Mesothelial cell of epicardium (in vitro differentiated cells): ENCODE measurements around the gene TOMM34. TPM values are rescaled to one million over a fixed set of nuclear protein-coding genes. Genes with fewer than 3 reads are reported as not detected.

Source experiments
- DNase-seq, 2 experiments: peaks; one replicate each; pipeline ENCODE4 v3.0.0; 2021; ENCODE audit warnings: low spot score in 2 of 2; ENCODE audit not compliant: unreplicated experiment in 2 of 2
- H3K27ac Mint-ChIP-seq: 2 replicates; pipeline ENCODE4 v1.8.0; 2021; ENCODE audit warnings: mixed read lengths
- H3K27me3 Mint-ChIP-seq: 2 replicates; pipeline ENCODE4 v1.8.0; 2021; ENCODE audit warnings: low read depth, mixed read lengths
- H3K36me3 Mint-ChIP-seq: 2 replicates; pipeline ENCODE4 v1.8.0; 2021; ENCODE audit warnings: mixed read lengths
- H3K4me1 Mint-ChIP-seq: 2 replicates; pipeline ENCODE4 v1.8.0; 2021; ENCODE audit warnings: mixed read lengths
- H3K4me3 Mint-ChIP-seq: 2 replicates; pipeline ENCODE4 v1.8.0; 2021; ENCODE audit warnings: mild to moderate bottlenecking, moderate library complexity, mixed read lengths
- H3K9me3 Mint-ChIP-seq: 2 replicates; pipeline ENCODE4 v1.8.0; 2021; ENCODE audit warnings: mixed read lengths
- total RNA-seq: library from RNA; stranded (reverse); gene quantifications from 3 replicates; pipeline ENCODE4 v1.2.1, GENCODE V29; 2021
- TF ChIP-seq, protein P1 (sequence below): fragments of 200-600 bp; sonication (generic); IDR thresholded peaks from one replicate; pipeline ENCODE4 v1.5.0; 2021; ENCODE audit warnings: antibody characterized with exemption; ENCODE audit not compliant: unreplicated experiment

TOMM34 gene
- total RNA-seq, 1 donor from 2014 or later, result 43.7 TPM

DNA sequence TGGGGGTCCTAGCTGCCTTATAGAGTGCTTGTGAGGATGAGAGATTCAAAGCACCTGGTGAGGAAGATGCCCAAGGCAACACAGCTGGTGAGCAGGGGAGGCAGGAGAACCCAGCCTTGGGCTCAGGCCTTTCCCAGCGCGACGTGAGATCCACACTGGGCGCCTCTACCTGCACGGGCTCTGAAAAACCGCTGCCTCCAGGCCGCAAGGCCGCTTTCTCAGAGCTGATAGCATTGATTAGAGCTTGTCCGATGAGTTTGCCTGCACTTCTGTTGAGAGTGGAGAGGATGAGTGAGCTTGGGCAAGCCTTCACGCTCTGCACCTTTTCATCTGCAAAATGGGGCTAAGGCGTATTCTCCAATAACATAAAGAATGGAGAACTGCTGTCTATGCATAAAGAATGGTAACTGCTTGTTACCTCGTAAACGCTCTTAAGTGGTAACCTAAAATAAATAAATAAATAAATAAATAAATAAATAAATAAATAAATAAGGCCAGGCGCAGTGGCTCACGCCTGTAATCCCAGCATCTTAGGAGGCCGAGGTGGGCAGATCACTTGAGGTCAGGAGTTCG lies 49.4 kb downstream of the TOMM34 start:
- TF ChIP-seq, protein P1, sequence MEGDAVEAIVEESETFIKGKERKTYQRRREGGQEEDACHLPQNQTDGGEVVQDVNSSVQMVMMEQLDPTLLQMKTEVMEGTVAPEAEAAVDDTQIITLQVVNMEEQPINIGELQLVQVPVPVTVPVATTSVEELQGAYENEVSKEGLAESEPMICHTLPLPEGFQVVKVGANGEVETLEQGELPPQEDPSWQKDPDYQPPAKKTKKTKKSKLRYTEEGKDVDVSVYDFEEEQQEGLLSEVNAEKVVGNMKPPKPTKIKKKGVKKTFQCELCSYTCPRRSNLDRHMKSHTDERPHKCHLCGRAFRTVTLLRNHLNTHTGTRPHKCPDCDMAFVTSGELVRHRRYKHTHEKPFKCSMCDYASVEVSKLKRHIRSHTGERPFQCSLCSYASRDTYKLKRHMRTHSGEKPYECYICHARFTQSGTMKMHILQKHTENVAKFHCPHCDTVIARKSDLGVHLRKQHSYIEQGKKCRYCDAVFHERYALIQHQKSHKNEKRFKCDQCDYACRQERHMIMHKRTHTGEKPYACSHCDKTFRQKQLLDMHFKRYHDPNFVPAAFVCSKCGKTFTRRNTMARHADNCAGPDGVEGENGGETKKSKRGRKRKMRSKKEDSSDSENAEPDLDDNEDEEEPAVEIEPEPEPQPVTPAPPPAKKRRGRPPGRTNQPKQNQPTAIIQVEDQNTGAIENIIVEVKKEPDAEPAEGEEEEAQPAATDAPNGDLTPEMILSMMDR, result no peak
- peak overlapping the region; percentile 50 for H3K27ac Mint-ChIP-seq
- peaks cover 11% of the 10 kb centered on the region for H3K4me1 Mint-ChIP-seq
- DNase-seq, result no peak
- peak overlapping the region; percentile 80 for H3K4me3 Mint-ChIP-seq
- H3K9me3 Mint-ChIP-seq, result no peaks in the 10 kb centered on the region
- H3K27me3 Mint-ChIP-seq, result no peaks in the 10 kb centered on the region
- peaks cover 18% of the 10 kb centered on the region for H3K36me3 Mint-ChIP-seq

DNA sequence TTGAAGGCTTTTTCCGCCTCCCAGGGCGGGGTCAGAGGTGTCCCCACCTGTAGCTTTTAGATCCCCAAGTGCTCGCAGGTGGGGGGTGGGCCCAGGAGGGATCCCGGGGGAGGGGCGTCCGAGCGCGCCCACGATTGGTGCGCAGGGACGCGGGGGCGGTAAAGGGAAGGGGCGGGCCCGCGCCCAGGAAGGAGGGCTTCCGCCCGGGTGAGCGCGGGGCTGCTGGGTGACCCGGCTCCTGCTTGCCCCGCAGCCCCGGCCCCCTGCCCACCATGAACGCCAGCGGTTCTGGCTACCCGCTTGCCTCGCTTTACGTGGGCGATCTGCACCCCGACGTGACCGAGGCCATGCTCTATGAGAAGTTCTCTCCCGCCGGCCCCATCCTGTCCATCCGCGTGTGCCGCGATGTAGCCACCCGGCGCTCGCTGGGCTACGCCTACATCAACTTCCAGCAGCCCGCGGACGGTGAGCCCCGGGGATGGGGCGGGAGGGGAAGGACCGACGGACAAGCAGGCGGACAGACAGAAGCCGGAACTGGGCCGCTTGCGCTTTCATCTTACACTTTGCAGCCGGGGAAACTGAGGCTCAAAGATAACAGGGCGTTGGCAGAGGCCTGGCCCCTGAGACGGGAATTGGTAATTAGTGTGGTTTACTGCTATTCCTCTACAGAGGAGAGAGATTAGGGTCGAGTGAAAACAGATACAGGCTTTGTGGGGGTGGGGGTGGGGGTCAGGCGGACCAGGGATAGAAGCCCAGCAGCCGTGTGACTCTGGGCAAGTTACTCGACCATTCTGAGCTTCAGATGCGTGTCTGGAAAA lies 50.1 kb downstream of the TOMM34 start, which contains the start of gene PABPC1L:
Gene PABPC1L, plus strand, starts transcription at position 189 of the 818 bp plus-strand sequence. Its CDS starts 84 bp downstream, at position 273.
- H3K27me3 Mint-ChIP-seq, result no peaks in the 10 kb centered on the region
- H3K4me1 Mint-ChIP-seq, result peaks cover 11% of the 10 kb centered on the region
- no peaks in the 10 kb centered on the region for H3K9me3 Mint-ChIP-seq
- peaks cover 21% of the 10 kb centered on the region for H3K36me3 Mint-ChIP-seq
- peak; percentile 41 to 62 for DNase-seq
- TF ChIP-seq, protein P1, result no peak
- H3K27ac Mint-ChIP-seq, result peak within 1 kb of the TSS; percentile 50
- peak within 1 kb of the TSS; percentile 80 for H3K4me3 Mint-ChIP-seq

DNA sequence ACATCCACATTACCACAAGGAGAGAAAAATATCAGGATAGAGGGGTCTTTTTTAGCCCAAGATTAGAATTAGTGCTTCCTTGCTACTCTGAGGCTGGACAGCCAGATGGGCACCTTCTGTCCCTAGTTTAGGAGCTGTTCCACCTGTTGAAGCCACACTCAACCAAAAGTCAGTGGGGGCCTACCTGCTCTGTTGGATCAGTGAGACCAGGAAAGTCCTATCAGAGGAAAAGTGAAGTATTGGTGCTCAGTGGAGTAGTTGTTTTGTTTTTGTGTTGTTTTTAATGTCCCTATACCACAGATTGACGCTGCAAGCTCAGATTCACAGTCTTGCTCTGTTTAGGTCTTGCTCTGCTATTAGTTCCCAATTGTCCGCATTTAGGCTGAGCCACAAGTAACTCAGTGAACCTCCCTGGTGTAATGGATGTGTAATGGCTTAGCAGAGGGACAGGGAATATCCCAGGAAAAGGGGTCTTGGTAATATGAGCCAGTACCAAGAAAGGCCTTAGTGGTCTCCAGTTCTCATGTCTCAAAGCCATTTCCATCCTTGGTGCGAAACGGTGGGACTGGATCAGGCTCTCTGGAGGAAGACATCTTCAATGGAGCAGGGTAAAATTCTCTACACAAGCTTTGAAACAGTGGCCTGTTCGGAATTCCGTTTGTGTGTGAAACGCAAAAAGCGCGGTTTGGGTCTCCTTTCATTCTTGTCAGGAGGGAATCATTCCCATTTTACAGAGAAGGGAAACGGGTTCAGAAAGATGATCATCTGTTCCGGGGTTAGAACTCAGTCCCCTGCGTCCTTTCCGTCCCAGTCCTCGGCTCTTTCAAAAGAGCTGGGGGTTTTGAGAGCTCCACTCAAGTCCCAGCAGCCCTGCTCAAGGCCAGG lies 51.0 kb downstream of the TOMM34 start:
- Mint-ChIP-seq H3K36me3 (peaks cover 26% of the 10 kb centered on the region), H3K27me3 (no peaks in the 10 kb centered on the region), H3K27ac (peak overlapping the region; percentile 40), H3K4me3 (peak overlapping the region; percentile 80), H3K9me3 (no peaks in the 10 kb centered on the region), H3K4me1 (peaks cover 11% of the 10 kb centered on the region)
- DNase-seq, result no peak
- TF ChIP-seq, protein P1, result no peak

DNA sequence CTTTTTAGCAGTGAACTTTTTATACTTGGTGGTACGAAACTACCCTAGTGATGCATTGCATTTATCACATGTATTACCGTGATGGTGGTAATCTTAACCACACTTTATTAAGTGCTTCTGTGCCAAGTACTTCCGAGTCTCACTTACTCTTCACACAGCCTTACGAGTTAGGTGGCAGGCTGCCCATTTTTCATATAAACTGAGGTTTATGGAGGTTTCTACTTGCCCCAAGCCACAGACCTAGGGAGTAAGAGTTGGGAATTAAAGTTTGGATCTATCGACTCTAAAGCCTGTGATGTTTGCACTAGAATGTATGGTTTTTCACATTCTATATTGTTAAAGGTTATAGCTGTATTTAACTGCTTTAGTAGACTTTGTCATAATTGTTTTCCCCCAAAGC lies 55.8 kb downstream of the TOMM34 start:
- DNase-seq, result no peak
- Mint-ChIP-seq H3K27me3 (no peaks in the 10 kb centered on the region), H3K27ac (peak overlapping the region; percentile 79), H3K36me3 (peaks cover 13% of the 10 kb centered on the region), H3K9me3 (no peaks in the 10 kb centered on the region), H3K4me1 (peaks cover 23% of the 10 kb centered on the region), H3K4me3 (no peak overlapping the region)
- TF ChIP-seq, protein P1, result no peak

DNA sequence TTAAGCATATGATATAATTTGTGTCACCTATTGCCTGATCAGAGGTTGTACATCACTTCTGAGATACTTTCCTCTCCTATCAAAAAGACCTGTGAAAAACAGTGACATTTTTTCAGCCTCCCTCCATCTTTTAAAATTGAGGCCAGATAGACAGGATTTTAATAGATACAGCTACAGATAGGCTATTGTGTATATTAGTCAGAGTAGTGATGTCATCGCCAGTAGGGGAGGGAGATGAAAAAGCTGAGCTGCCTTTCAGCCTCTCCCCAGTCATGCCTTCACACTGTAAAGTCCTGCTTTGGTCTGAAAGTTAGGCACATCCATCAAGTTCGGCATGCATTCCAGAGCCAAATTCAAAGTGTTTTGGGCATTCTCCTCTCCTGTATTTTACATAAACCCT lies 58.2 kb downstream of the TOMM34 start:
- Mint-ChIP-seq H3K27me3 (no peaks in the 10 kb centered on the region), H3K27ac (peak overlapping the region; percentile 81), H3K36me3 (peaks cover 16% of the 10 kb centered on the region), H3K9me3 (no peaks in the 10 kb centered on the region), H3K4me1 (peaks cover 23% of the 10 kb centered on the region), H3K4me3 (no peak overlapping the region)
- TF ChIP-seq, protein P1, result no peak
- DNase-seq, result no peak
